Erythroblast (primary cell): ENCODE measurements around the gene NUP98.

Experiments
- GATA1 ChIP-seq: IDR thresholded peaks from 2 replicates; pipeline ENCODE4 v1.6.1; 2011; ENCODE audit warnings: low read depth, mild to moderate bottlenecking, control low read depth, low read length, moderate library complexity
- POLR2A ChIP-seq: IDR thresholded peaks from 2 replicates; pipeline ENCODE4 v1.6.1; 2011; ENCODE audit warnings: mild to moderate bottlenecking, low read length

- TF ChIP-seq POLR2A (no peak), GATA1 (no peak)
These were observed 21.5 kb downstream of the NUP98 start for GRCh38 chr11:3775736-3776406.
